Ishikawa (cell line): ENCODE data around the gene KBTBD4.

Source experiments
- CEBPB ChIP-seq: IDR thresholded peaks from 2 replicates; pipeline ENCODE4 v1.6.1; 2012
- CREB1 ChIP-seq: IDR thresholded peaks from 2 replicates; pipeline ENCODE4 v1.6.1; 2012; ENCODE audit warnings: low read depth
- EGR1 ChIP-seq: IDR thresholded peaks from 2 replicates; pipeline ENCODE4 v1.6.1; 2012
- EP300 ChIP-seq: IDR thresholded peaks from 2 replicates; pipeline ENCODE4 v1.6.1; 2012; ENCODE audit warnings: borderline replicate concordance
- FOXM1 ChIP-seq: IDR thresholded peaks from 2 replicates; pipeline ENCODE4 v1.6.1; 2012; ENCODE audit warnings: low read depth, borderline replicate concordance
- NFIC ChIP-seq: IDR thresholded peaks from 2 replicates; pipeline ENCODE4 v1.6.1; 2012
- RAD21 ChIP-seq: IDR thresholded peaks from 2 replicates; pipeline ENCODE4 v1.6.1; 2012; ENCODE audit warnings: low read depth
- REST ChIP-seq: IDR thresholded peaks from 2 replicates; pipeline ENCODE4 v1.6.1; 2012; ENCODE audit warnings: low read depth, mild to moderate bottlenecking
- TAF1 ChIP-seq: IDR thresholded peaks from 2 replicates; pipeline ENCODE4 v1.6.1; 2012; ENCODE audit warnings: low read depth, mild to moderate bottlenecking
- TCF12 ChIP-seq: IDR thresholded peaks from 2 replicates; pipeline ENCODE4 v1.6.1; 2012; ENCODE audit warnings: low read depth
- TEAD4 ChIP-seq: IDR thresholded peaks from 2 replicates; pipeline ENCODE4 v1.6.1; 2012
- USF1 ChIP-seq: IDR thresholded peaks from 2 replicates; pipeline ENCODE4 v1.6.1; 2012
- YY1 ChIP-seq: IDR thresholded peaks from 2 replicates; pipeline ENCODE4 v1.6.1; 2012; ENCODE audit warnings: low read depth
- ZBTB7A ChIP-seq: IDR thresholded peaks from 2 replicates; pipeline ENCODE4 v1.6.1; 2012; ENCODE audit warnings: low read depth
- TF ChIP-seq, protein P1 (sequence below): IDR thresholded peaks from 2 replicates; pipeline ENCODE4 v1.6.1; 2012

KBTBD4 gene

DNA sequence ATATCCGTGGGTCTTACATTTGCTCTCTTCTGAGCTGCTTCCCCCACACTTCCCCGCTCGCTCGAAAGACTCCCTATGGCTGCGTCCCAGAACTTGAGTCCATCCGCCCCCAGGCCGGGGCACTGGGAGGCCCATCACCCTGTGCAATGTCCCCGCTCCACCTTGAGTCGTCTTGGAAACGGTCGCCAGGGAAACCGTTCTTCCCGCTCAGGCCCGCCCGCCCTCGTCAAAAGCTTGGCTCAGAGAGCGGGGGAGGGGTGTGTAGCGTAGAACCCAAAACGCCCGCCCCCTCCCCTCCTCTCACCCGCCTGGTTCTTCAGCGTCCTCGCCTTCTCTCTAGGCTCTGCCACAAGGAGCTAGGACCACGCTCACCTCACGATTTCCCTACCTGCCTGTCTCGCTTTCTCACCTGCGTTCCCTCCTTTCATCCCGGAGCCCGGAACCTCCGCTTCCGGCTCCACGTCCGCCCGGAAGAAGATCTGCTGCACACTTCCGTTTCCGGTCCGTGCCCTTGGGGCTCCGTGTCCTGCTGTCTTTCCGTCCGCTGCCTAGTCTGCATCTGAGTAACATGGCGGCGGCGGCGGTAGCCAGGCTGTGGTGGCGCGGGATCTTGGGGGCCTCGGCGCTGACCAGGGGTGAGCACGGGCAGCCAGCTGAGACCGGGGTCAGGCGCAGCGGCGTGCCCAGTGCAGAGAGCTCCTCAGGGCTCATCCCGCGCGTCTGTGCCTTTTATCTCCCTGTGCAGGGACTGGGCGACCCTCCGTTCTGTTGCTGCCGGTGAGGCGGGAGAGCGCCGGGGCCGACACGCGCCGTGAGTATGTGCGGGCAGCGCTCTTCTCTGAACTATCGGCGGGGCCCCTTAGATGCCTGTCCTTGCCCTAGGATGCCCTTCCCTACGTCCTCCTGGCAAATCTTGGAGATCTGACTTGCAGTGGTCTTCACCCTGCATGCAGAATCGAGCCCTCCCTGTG is at the start of gene KBTBD4, which contains the start of gene NDUFS3:
TSS of gene KBTBD4 (minus strand) at position 447 of the 971 bp plus-strand sequence. CDS start at position 428, 19 bp downstream.
TSS of gene NDUFS3 (plus strand) at position 551 of the 971 bp plus-strand sequence. CDS start at position 569, 18 bp downstream.
- TF ChIP-seq USF1, result peak; percentile 77
- peak; percentile 89 for TF ChIP-seq TCF12
- TF ChIP-seq TAF1, result peak; percentile 99
- peak; percentile 73 for TF ChIP-seq NFIC
- TF ChIP-seq TEAD4, result peak; percentile 40; the same call in 1 of the 2 replicates
- TF ChIP-seq ZBTB7A, result no peak
- TF ChIP-seq, protein P1, sequence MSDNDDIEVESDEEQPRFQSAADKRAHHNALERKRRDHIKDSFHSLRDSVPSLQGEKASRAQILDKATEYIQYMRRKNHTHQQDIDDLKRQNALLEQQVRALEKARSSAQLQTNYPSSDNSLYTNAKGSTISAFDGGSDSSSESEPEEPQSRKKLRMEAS, result peak; percentile 92
- no peak for TF ChIP-seq REST
- peak; percentile 97 for TF ChIP-seq YY1
- TF ChIP-seq EGR1, result peak; percentile 17; the same call in 1 of the 2 replicates
- peak; percentile 3; the same call in 1 of the 2 replicates for TF ChIP-seq CEBPB
- peak; percentile 47; the same call in 1 of the 2 replicates for TF ChIP-seq EP300
- 0 out of 2 replicates have a peak, but pooled peaks have one; percentile 26 for TF ChIP-seq FOXM1
- TF ChIP-seq RAD21, result no peak
- no peak for TF ChIP-seq CREB1

DNA sequence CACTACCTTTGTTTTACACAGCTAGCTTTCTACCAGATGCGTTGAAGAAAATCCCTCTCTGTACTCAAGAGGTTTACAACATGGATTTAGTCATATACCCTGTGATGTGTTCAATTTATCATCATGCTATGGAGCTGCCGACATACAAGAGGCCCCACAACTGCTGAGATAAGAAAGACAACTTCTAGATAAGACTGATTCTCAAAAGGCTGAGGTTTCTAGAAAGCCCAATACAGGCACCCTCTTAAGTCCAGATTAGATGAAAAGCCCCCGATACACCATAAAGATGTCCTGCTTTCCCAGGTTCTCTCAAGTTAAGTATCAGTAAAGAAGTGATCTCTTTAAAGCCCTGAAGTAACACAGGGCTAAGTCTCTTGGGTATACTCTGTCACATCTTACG is 49.3 kb upstream of the KBTBD4 start:
- TF ChIP-seq RAD21 (no peak), EP300 (no peak), TAF1 (no peak), CREB1 (no peak), USF1 (no peak), YY1 (no peak), REST (no peak), ZBTB7A (no peak), TEAD4 (no peak), FOXM1 (no peak), NFIC (no peak), EGR1 (no peak), TCF12 (no peak)
- TF ChIP-seq, protein P1, result no peak

DNA sequence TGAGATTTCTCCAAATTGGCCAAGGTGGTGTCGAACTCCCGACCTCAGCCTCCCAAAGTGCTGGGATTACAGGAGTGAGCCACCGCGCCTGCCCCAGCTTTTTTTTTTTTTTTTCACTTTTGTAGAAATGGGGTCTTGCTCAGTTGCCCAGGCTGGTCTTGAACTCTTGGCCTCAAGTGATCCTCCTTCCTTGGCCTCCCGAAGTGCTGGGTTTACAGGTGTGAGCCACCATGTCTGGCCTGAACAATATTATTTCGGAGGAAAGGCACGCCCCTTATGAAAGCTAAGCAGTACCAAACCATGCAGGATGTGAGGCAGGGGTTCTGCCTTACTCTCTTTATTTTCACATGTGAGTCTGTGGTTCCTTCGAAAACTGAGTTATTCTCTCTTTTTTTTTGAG is 47.5 kb upstream of the KBTBD4 start:
- TF ChIP-seq CEBPB, result no peak
- no peak for TF ChIP-seq TEAD4
- no peak for TF ChIP-seq ZBTB7A
- no peak for TF ChIP-seq FOXM1
- TF ChIP-seq TAF1, result no peak
- no peak for TF ChIP-seq YY1
- TF ChIP-seq REST, result no peak
- TF ChIP-seq CREB1, result no peak
- TF ChIP-seq RAD21, result no peak
- TF ChIP-seq NFIC, result no peak
- no peak for TF ChIP-seq USF1
- TF ChIP-seq, protein P1, result no peak
- TF ChIP-seq TCF12, result no peak
- TF ChIP-seq EP300, result no peak
- TF ChIP-seq EGR1, result no peak
